SU-DHL-6 (cell line): ENCODE measurements around the gene SNHG17.
"Not testable (repeated sequence)": the region's sequence is repeated elsewhere in the genome, so short reads cannot be mapped to it uniquely, and the experiment has no call there.

Experiments
- H2AFZ ChIP-seq: fragments of 200-600 bp; sonication (generic); 2 replicates; pipeline ENCODE4 v1.6.1; 2014; ENCODE audit warnings: low read depth, mild to moderate bottlenecking, moderate library complexity, mixed read lengths, antibody characterized with exemption, low read length; ENCODE audit not compliant: severe bottlenecking
- H3F3A ChIP-seq: fragments of 200-600 bp; shearing (Covaris generic); 2 replicates; pipeline ENCODE4 v1.6.0; 2016; ENCODE audit warnings: antibody characterized with exemption, mild to moderate bottlenecking; ENCODE audit not compliant: insufficient read depth
- H3K27ac ChIP-seq: fragments of 200-600 bp; sonication (generic); 2 replicates; pipeline ENCODE4 v1.5.1; 2016; ENCODE audit warnings: low read depth, mild to moderate bottlenecking, low read length, moderate library complexity, mixed read lengths
- H3K27me3 ChIP-seq: fragments of 200-600 bp; sonication (generic), shearing (Covaris generic); 2 replicates; pipeline ENCODE4 v1.6.0; 2014; ENCODE audit warnings: mild to moderate bottlenecking, low read length
- H3K36me3 ChIP-seq: fragments of 200-600 bp; sonication (generic); 2 replicates; pipeline ENCODE4 v1.6.1; 2014; ENCODE audit warnings: mild to moderate bottlenecking, low read length, mixed read lengths
- H3K4me2 ChIP-seq: fragments of 300-600, 200-600 bp; shearing (Covaris generic), sonication (generic); 2 replicates; pipeline ENCODE4 v1.6.0; 2014; ENCODE audit warnings: low read length, low read depth, mild to moderate bottlenecking; ENCODE audit not compliant: poor library complexity, severe bottlenecking
- H3K4me3 ChIP-seq: fragments of 200-600 bp; sonication (generic); 2 replicates; pipeline ENCODE4 v1.5.1; 2014; ENCODE audit warnings: antibody characterized with exemption, low read length, mild to moderate bottlenecking, mixed read lengths; ENCODE audit not compliant: insufficient read depth, poor library complexity, severe bottlenecking
- H3K79me2 ChIP-seq: fragments of 200-600 bp; sonication (generic); 2 replicates; pipeline ENCODE4 v1.6.1; 2014; ENCODE audit warnings: mild to moderate bottlenecking, low read length, moderate library complexity; ENCODE audit not compliant: insufficient read depth
- H3K9ac ChIP-seq: fragments of 200-600 bp; sonication (generic); 2 replicates; pipeline ENCODE4 v1.7.0; 2014; ENCODE audit warnings: mild to moderate bottlenecking, low read length
- H3K9me2 ChIP-seq: fragments of 200-600 bp; sonication (generic); replicated peaks from 2 replicates; pipeline ENCODE4 v1.6.1; 2014; ENCODE audit warnings: low read length; ENCODE audit not compliant: insufficient read depth
- H3K9me3 ChIP-seq: fragments of 200-600 bp; sonication (generic); 2 replicates; pipeline ENCODE4 v1.6.1; 2014; ENCODE audit warnings: low read length, mixed read lengths; ENCODE audit not compliant: insufficient read depth
- H4K20me1 ChIP-seq: fragments of 200-600 bp; sonication (generic); 2 replicates; pipeline ENCODE4 v1.6.1; 2014; ENCODE audit warnings: low read depth, mild to moderate bottlenecking, antibody characterized with exemption, low read length, moderate library complexity, mixed read lengths
- EZH2phosphoT487 ChIP-seq: fragments of 200-600 bp; sonication (generic), shearing (Covaris generic); conservative IDR thresholded peaks from 2 replicates; pipeline ENCODE4 v1.6.1; 2018; ENCODE audit warnings: mild to moderate bottlenecking, antibody characterized with exemption, low read length, moderate library complexity, mixed read lengths
- TF ChIP-seq, protein P1 (sequence below): fragments of 200-600 bp; sonication (generic); IDR thresholded peaks from one replicate; pipeline ENCODE4 v1.5.1; 2017; ENCODE audit warnings: antibody characterized with exemption, mild to moderate bottlenecking, low read length, moderate library complexity; ENCODE audit not compliant: insufficient read depth, poor library complexity, severe bottlenecking

Gene SNHG17

DNA sequence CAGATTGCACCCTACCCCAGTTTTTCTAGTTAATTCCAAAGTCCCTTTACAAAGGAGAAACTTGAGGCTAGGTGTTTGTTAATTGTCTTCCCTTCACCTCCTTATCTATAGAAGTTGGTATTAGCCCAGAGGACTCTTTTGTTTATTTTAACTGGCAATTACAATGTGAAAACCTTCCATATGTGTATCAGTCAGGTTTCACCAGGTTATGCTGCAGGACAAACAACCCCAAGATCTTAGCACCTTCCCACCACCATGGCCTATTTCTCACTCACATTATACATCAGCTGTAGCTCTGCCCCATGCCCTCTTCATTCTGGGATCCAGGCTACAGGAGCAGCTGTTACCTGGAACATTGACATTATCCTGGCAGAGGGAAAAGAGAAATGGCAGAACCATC, 31.1 kb downstream of the SNHG17 start:
- Histone ChIP-seq H4K20me1 (no peaks in the 10 kb centered on the region), H3K27ac (no peak overlapping the region), H3K27me3 (no peaks in the 10 kb centered on the region), H3K9me3 (0 out of 2 replicates have a peak, but pooled peaks cover 4% of the 10 kb centered on the region), H3K79me2 (no peaks in the 10 kb centered on the region), H3K9me2 (no peaks in the 10 kb centered on the region), H3K9ac (no peak overlapping the region), H3K4me2 (no peak overlapping the region), H2AFZ (no peak overlapping the region), H3F3A (no peaks in the 10 kb centered on the region), H3K4me3 (no peak overlapping the region), H3K36me3 (no peaks in the 10 kb centered on the region)
- no peak for TF ChIP-seq EZH2phosphoT487
- TF ChIP-seq, protein P1, sequence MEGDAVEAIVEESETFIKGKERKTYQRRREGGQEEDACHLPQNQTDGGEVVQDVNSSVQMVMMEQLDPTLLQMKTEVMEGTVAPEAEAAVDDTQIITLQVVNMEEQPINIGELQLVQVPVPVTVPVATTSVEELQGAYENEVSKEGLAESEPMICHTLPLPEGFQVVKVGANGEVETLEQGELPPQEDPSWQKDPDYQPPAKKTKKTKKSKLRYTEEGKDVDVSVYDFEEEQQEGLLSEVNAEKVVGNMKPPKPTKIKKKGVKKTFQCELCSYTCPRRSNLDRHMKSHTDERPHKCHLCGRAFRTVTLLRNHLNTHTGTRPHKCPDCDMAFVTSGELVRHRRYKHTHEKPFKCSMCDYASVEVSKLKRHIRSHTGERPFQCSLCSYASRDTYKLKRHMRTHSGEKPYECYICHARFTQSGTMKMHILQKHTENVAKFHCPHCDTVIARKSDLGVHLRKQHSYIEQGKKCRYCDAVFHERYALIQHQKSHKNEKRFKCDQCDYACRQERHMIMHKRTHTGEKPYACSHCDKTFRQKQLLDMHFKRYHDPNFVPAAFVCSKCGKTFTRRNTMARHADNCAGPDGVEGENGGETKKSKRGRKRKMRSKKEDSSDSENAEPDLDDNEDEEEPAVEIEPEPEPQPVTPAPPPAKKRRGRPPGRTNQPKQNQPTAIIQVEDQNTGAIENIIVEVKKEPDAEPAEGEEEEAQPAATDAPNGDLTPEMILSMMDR = no peak

DNA sequence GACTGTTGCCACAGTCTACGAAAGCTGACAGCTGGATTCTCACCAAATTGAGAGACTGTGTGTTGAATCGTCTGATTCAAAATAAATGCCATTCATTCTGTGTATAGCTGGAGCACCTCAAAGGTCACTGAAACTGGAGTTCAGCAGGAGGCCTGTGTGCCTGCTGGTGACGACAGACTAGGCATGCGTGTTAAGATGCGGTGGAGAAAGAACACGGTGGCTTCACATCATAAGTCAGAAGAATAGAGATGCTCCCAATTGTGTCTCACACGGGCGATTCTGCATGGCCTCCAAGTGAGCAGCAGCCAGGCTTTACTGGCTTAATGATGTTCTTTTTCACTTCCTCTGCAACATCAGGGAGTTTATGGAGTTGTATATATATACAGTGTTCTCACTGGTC, 32.3 kb downstream of the SNHG17 start:
- Histone ChIP-seq H3K9me2 (no peaks in the 10 kb centered on the region), H3K27ac (no peak overlapping the region), H3K27me3 (no peaks in the 10 kb centered on the region), H3K79me2 (no peaks in the 10 kb centered on the region), H3K36me3 (no peaks in the 10 kb centered on the region), H2AFZ (no peak overlapping the region), H3F3A (no peaks in the 10 kb centered on the region), H4K20me1 (no peaks in the 10 kb centered on the region), H3K9ac (no peak overlapping the region), H3K9me3 (0 out of 2 replicates have a peak, but pooled peaks cover 4% of the 10 kb centered on the region), H3K4me3 (no peak overlapping the region), H3K4me2 (no peak overlapping the region)
- TF ChIP-seq, protein P1 = no peak
- no peak for TF ChIP-seq EZH2phosphoT487

DNA sequence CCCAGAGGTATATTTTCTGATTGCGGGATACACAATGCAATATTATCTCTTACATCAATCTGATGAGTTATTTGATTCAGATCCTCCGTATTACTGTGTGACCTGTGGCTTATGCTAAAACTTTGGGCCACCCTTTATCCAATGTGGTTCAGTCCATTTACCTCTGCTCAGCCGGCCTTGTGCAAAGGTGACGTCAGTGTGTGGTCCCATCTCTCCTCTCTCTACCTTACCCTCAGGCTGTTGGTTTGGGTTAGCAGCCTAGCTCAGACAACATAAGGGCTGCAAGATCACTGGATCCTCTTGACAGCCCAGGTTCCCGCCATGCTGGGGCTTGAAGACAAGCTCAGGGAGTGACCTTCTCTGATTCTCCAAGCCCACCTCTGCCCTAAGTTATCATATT, 33.0 kb downstream of the SNHG17 start:
- Histone ChIP-seq H3K36me3 (no peaks in the 10 kb centered on the region), H3K9me3 (0 out of 2 replicates have a peak, but pooled peaks cover 4% of the 10 kb centered on the region), H3K9me2 (no peaks in the 10 kb centered on the region), H3F3A (no peaks in the 10 kb centered on the region), H3K9ac (no peak overlapping the region), H3K27ac (no peak overlapping the region), H3K4me2 (no peak overlapping the region), H3K79me2 (no peaks in the 10 kb centered on the region), H3K4me3 (no peak overlapping the region), H2AFZ (no peak overlapping the region), H4K20me1 (no peaks in the 10 kb centered on the region), H3K27me3 (no peaks in the 10 kb centered on the region)
- TF ChIP-seq, protein P1 = no peak
- TF ChIP-seq EZH2phosphoT487 = no peak

DNA sequence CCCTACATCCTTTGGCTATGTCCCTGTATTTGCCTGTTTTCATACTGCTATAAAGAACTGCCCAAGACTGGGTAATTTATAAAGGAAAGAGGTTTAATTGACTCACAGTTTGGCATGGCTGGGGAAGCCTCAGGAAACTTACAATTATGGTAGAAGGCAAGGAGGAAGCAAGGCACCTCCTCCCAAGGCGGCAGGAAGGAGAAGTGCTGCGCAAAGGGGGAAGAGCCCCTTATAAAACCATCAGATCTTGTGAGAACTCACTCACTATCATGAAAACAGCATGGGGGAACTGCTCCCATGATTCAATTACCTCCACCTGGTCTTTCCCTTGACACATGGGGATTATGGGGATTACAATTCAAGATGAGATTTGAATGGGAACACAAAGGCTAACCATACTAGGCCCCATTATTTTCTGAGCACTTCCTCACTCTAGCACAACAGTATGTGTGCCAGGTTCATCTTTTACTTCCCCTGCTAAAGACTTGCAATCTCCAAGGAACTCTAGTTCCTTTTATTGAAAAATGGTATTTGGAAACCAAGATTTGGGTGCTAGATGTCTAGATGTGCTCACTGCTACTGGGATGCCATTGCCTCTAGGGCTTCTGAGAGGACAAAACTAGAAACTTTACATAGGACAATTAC, 39.3 kb downstream of the SNHG17 start:
- H3K27me3 ChIP-seq, H3K36me3 ChIP-seq, H3F3A ChIP-seq, H3K27ac ChIP-seq, H3K4me2 ChIP-seq, H3K9ac ChIP-seq, H3K9me2 ChIP-seq, H3K4me3 ChIP-seq, H3K9me3 ChIP-seq, H2AFZ ChIP-seq, H4K20me1 ChIP-seq, H3K79me2 ChIP-seq: not testable (repeated sequence)
